Measurements from ENCODE around the gene MT4. TPM values are rescaled to one million over a fixed set of nuclear protein-coding genes. Genes with fewer than 3 reads are reported as not detected.

MT4 gene
- polyA plus RNA-seq (2011; rRNA removed) (not detected in 2 replicates), polyA minus RNA-seq (2011; rRNA and poly(A)+ RNA removed) (not detected in 2 replicates)

DNA sequence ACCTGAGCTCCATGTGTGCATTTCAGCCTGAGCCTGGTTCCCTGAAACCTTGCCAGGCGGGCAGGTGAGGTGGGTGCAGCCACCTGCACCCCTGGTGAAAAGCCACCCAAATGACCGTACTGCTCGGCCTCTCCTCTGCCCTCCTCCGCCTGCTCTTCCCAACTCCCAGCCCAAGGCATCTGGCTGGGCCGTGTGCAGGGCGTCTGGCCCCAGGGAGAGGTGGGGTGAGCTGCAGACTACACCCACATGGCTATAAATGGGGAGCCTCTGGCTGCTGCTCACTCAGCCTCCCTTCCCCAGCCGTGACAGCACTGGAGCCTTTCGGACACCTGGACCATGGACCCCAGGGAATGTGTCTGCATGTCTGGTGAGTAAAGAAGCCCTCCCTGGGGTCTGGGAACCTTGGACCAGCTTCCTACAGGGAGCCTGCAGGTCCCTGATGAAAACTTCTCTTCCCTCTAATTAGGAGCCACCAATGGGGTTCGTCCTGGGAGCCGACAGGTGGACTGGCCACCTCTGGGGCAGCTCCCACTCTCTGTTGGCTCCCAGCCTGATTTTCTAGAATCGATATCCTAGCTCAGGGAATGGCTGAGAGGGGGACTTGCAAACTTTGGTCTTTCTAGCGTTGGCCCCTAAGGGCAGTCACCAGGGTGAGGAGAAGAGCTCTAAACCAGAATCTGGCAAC, at the start of gene MT4:
TSS of gene MT4 (plus strand) at position 281 of the 685 bp plus-strand sequence. CDS start at position 337, 56 bp downstream.
- no peak within 1 kb of the TSS for H3K4me3 ChIP-seq (ENCODE audit: low read depth, low read length)
- H3K9me3 ChIP-seq (ENCODE audit: control insufficient read depth, insufficient read depth, low read length), result no peaks in the 10 kb centered on the region
- ChIA-PET CTCF (interaction anchor here (0.6 to 2.8 kb wide), 2 partner anchors 12 to 34 kb away, joined by 4 to 9 read pairs; no protein-coding TSS in a partner anchor), POLR2A (no interaction called here)
- H3K27me3 ChIP-seq (ENCODE audit: control insufficient read depth, insufficient read depth, low read length), result peaks cover 34% of the 10 kb centered on the region
- DNase-seq (ENCODE audit: low read depth, low spot score), result no peak
- TF ChIP-seq CTCF (IDR thresholded peaks at IDR 0.05; ENCODE audit: low read depth, low read length), result no peak
- H3K27ac ChIP-seq (ENCODE audit: low read depth, low read length), result no peak within 1 kb of the TSS

DNA sequence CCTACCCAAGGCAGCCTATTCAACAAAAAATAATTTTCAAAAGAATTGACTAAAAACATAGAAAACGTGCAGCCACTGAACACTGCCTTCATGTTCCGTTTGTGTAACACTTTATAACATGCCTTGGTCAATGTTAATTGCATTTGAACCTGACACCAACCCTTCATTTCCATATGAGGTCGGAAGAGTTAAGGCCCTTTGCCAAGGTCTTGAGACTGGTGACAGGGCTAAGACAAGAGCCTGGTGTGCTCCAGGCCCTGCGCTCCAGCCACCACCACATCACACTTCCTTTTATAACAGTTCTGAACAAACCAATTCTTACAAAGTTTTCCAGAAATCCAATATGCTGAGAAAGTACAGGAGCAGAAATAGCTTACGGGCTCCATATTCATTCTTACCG, 49.2 kb upstream of the MT4 start:
- Histone ChIP-seq H3K9me3 (ENCODE audit: control insufficient read depth, insufficient read depth, low read length) (no peaks in the 10 kb centered on the region; the same call in 1 of the 2 replicates), H3K4me3 (ENCODE audit: low read depth, low read length) (no peak overlapping the region), H3K27me3 (ENCODE audit: control insufficient read depth, insufficient read depth, low read length) (no peaks in the 10 kb centered on the region), H3K27ac (ENCODE audit: low read depth, low read length) (no peak overlapping the region)
- CTCF ChIA-PET, result interaction anchor here (1.0 to 1.4 kb wide), 2 partner anchors 85 to 186 kb away, joined by 4 to 5 read pairs; no protein-coding TSS in a partner anchor
- POLR2A ChIA-PET, result no interaction called here
- DNase-seq (ENCODE audit: low read depth, low spot score), result no peak
- TF ChIP-seq CTCF (IDR thresholded peaks at IDR 0.05; ENCODE audit: low read depth, low read length), result no peak

DNA sequence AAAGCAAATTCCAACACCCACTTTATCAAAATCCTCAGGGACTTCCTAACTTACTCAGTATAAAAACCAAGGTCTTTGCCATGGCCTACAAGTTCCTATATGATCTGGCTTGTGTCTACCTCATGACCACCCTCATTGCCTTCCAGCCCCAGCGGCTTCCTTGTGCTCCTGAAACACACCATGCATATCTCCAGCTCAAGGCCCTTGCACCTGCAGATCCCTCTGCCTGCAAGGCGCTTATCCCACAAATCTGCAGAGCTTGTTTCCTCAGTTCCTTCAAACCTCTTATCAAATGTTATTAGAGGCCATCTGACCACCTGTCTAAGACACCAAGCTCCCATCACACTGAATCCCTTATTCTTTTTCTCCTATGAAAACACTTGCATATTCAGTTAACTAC, 47.7 kb upstream of the MT4 start:
- no peak for TF ChIP-seq CTCF (IDR thresholded peaks at IDR 0.05; ENCODE audit: low read depth, low read length)
- ChIA-PET POLR2A (no interaction called here), CTCF (interaction anchor here (0.7 to 2.0 kb wide), 4 partner anchors 83 to 185 kb away, joined by 4 to 10 read pairs (median 5); no protein-coding TSS in a partner anchor)

DNA sequence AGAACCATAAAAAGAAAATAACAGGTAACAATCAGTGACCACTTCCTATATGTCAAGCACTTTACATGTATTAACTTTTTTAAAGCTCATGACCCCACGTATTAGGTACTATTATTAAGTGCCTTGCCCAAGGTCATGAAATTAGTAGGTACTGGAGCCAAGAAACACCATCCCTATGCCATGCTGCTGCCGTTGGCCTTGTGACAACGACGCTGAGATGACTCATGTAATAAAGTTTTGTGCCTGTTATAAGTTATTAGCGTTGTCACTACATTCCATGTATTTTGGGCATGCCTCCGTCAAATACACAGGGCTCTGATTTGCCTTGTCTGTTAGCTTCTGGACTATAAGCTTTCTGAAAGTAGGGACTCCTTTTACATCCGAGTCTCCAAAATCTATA, 46.4 kb upstream of the MT4 start:
- no peak for TF ChIP-seq CTCF (IDR thresholded peaks at IDR 0.05; ENCODE audit: low read depth, low read length)
- no peak for DNase-seq (ENCODE audit: low read depth, low spot score)
- Histone ChIP-seq H3K27ac (ENCODE audit: low read depth, low read length) (no peak overlapping the region), H3K27me3 (ENCODE audit: control insufficient read depth, insufficient read depth, low read length) (no peaks in the 10 kb centered on the region), H3K9me3 (ENCODE audit: control insufficient read depth, insufficient read depth, low read length) (no peaks in the 10 kb centered on the region; the same call in 1 of the 2 replicates), H3K4me3 (ENCODE audit: low read depth, low read length) (no peak overlapping the region)
- POLR2A ChIA-PET, result no interaction called here
- CTCF ChIA-PET, result interaction anchor here (1.1 to 2.0 kb wide), 3 partner anchors 59 to 183 kb away, joined by 3 to 10 read pairs (median 5); no protein-coding TSS in a partner anchor

More for the DNA sequence above, 47.7 kb upstream of the MT4 start:
- Histone ChIP-seq H3K4me3 (ENCODE audit: low read depth, low read length) (no peak overlapping the region), H3K27me3 (ENCODE audit: control insufficient read depth, insufficient read depth, low read length) (no peaks in the 10 kb centered on the region), H3K27ac (ENCODE audit: low read depth, low read length) (no peak overlapping the region), H3K9me3 (ENCODE audit: control insufficient read depth, insufficient read depth, low read length) (no peaks in the 10 kb centered on the region; the same call in 1 of the 2 replicates)
- no peak for DNase-seq (ENCODE audit: low read depth, low spot score)
